Fibroblast of the aortic adventitia (primary cell): ENCODE measurements around the gene GBX2. TPM values are rescaled to one million over a fixed set of nuclear protein-coding genes. Genes with fewer than 3 reads are reported as not detected.

Experiments
- DNase-seq: peaks from one replicate; pipeline ENCODE4 v3.0.0-alpha.2; 2010; ENCODE audit warnings: low read depth
- H3K4me3 ChIP-seq: 2 replicates; pipeline ENCODE4 v1.5.1; 2011; ENCODE audit warnings: low read depth, mild to moderate bottlenecking, control low read depth, low read length, moderate library complexity
- total RNA-seq: library from RNA; depleted of rRNA; stranded (reverse); fragments of >200 nt; gene quantifications from 2 replicates; pipeline ENCODE4 v1.2.3, GENCODE V29; 2012; ENCODE audit warnings: low replicate concordance
- TF ChIP-seq, protein P1 (sequence below): IDR thresholded peaks from 2 replicates; pipeline ENCODE4 v1.5.1; 2011; ENCODE audit warnings: mild to moderate bottlenecking, low read length, control low read depth, inconsistent platforms; ENCODE audit not compliant: insufficient read depth

The GBX2 gene
- total RNA-seq, 1 donor, result not detected

DNA sequence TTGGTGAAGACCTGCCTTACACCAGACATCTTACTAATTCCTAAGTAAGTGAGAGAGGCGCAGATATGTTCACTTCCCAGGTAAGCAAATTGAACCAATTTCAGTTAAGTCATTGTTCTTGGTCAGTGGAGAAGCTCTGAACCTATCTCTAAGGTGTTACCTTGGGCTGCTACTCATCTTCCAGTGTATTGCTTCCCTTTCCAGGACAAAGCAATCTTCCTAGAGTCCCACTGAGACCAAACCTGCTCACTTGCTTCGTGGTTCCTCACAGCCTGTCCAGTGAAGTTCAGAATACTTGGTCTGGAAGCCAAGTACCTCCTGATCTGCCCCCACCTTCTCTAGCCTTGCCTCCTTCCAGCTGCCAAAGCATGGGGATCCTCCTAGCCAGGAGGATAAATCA, 22.5 kb upstream of the GBX2 start:
- TF ChIP-seq, protein P1, sequence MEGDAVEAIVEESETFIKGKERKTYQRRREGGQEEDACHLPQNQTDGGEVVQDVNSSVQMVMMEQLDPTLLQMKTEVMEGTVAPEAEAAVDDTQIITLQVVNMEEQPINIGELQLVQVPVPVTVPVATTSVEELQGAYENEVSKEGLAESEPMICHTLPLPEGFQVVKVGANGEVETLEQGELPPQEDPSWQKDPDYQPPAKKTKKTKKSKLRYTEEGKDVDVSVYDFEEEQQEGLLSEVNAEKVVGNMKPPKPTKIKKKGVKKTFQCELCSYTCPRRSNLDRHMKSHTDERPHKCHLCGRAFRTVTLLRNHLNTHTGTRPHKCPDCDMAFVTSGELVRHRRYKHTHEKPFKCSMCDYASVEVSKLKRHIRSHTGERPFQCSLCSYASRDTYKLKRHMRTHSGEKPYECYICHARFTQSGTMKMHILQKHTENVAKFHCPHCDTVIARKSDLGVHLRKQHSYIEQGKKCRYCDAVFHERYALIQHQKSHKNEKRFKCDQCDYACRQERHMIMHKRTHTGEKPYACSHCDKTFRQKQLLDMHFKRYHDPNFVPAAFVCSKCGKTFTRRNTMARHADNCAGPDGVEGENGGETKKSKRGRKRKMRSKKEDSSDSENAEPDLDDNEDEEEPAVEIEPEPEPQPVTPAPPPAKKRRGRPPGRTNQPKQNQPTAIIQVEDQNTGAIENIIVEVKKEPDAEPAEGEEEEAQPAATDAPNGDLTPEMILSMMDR, result no peak
- H3K4me3 ChIP-seq, result no peak overlapping the region
- no peak for DNase-seq

DNA sequence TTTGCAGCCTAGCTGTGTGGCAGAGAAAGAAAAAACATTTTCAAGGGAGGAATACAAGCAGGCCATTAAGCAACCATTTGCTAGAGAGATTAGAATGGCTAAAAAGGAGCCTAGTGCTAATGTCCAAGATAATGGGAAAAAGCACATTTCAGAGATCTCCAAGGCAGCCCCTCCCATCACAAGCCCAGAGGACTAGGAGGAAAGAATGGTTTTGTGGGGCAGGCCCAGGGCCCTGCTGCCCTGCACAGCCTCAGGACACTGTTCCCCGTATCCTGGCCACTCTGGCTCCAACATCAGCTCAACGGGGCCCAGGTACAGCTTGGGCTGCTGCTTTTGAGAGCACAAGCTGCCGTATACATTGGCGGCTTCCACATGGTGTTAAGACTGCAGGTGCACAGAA, 16.5 kb upstream of the GBX2 start:
- DNase-seq, result no peak
- H3K4me3 ChIP-seq, result no peak overlapping the region
- TF ChIP-seq, protein P1, result no peak

DNA sequence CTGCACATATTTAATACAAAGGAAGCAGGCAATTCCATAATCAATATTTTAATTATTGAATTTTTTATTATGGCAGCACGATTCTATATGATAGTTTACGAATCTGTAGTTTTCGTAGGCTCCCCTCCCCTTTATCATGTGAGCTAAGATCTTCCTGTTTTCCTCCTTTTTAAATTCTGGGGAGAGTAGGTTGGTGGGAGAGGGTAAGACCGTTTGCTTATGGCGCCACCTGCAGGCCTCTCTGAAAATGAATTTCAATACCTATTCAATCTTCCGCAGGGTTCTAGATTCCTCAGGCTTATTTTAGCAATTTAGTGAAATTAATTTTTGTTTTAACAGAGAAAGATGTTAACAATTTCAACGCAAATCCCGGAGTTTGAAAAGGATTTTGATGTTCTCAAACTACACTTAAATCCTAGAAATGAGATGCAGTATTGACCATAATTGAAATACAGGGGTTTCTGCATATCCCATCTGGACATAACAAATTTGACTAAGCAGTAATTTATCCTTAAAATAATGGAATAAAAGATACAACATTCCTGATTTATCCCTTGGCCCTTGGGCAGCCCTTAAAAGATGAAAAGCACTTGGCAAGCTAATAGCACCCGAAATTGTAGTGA, 12.8 kb upstream of the GBX2 start:
- TF ChIP-seq, protein P1, result peak; percentile 62
- no peak overlapping the region for H3K4me3 ChIP-seq
- DNase-seq, result peak; percentile 70

DNA sequence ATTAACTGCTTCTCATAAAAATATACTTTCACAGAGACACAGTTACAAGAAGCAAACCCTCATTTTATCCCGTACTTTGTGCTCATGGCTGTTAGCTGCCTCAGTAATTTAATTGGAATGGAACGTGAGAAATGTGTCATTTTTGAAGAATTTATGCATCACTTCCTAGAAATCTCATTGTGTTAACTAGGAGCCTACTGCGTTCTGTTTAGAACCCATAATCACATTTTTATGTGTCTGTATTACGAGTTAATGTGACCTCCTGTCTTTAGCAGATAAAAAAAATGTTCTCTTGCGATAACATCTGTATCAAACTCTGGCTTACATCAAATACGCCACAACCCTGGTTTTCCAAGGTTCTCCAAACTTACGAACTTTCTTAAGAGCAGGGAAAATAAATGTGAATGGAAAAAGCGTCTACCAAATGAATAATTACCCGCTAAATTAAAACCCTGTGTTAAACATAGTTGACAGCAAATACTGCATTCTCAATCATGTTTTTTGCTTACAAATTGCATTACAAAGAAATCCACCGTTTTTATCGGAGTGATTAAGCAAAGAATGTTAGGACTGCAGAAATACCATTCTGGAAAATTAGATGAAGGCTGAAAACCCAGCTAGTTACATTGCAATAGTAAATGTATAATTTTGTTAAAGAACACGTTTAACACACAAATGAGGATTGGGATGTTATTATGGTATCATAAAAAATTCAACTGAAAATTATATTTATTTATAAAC, 12.1 kb upstream of the GBX2 start:
- no peak overlapping the region for H3K4me3 ChIP-seq
- DNase-seq, result peak; percentile 28
- TF ChIP-seq, protein P1, result no peak

DNA sequence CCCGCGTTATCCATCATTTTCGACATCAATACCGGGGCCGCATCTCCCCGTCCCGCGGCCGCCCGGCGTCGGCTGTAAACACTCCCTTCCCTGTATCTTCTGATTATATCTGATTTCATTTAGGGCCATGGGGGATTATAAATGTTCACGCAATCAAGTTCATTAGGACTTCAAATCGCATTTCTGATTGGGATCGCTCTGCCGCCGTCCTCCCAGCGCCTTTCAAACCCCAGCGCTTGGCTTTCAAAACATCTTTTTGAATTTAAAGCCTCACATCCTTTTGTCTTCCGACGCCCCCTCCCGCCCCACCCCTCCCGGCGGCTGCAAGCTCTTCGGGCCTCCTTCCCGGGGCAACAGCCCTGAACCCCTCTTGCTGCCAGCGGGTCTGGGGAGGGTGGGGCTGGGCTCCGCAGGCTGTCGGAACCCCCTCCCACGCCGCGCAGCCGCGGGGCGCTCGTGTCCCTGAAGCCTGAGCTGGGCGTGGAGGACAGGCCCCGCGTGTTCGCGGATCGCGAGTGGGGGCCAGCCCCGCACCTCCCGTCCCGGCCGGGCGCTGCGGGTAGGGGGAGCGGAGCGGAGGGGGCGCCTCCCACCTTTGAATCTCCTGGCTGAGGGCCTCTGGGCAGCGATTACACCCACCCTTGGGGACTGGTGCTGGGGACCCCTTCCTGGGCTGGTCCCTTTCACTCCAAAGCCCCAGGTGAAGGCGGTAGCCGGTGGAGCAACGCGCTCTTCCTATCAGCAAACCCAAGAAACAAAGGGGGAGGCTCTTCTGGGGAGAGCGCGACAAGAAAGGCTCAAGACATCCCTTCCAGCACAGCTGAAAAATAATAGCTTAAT, 11.3 kb upstream of the GBX2 start:
- DNase-seq, result no peak
- H3K4me3 ChIP-seq, result peak overlapping the region; percentile 17
- TF ChIP-seq, protein P1, result no peak

DNA sequence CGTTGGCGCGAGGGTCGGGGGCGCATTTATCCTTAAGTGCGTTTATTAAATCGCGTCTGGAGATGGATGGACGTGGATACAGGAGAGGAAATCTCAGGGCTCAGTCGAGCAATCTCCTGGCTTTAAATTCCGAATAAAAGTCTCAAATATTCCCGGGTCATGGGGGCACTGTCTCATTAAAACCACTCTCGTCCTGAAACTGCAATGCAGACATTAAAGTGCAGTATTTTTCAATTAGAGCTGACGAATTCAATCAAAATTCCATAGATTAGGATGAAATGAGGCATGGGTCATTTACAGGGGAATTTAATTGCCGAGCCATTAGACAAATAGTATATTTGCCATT, 10.7 kb upstream of the GBX2 start:
- no peak for DNase-seq
- TF ChIP-seq, protein P1, result no peak
- no peak overlapping the region for H3K4me3 ChIP-seq
